ENCODE data around the gene CPLANE2.
"Not testable (repeated sequence)": the region's sequence is repeated elsewhere in the genome, so short reads cannot be mapped to it uniquely, and the experiment has no call there.

Gene CPLANE2

DNA sequence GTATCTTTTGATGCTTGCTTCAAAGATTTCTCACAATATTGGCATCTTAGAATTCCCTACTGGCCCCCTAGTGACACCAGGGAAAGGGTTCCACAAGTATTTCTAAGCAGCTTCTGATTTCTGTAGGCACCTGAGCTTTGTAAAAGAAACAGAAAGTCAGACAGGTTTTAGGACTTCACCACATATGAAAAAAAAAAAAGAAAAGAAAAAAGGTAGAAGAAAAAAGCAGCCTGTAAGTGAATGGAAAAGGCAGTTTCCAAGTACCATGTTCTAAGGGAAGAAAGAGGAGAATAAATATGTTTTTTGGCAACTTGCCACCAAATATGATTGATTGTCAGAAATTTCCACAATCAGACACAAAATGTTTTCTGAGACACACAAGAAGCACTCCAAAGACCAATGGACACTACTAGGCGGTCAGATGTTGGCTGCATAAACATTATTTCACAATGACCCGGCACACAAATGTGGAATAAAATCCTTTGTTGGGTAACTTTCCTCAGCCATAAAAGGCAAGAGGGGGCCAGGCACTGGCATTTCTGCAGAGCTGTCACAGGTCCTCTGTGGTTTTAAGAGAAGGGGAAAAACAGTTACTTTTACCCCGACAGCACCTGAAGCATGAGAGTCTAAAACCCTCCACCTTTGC is 12.7 kb upstream of the CPLANE2 start:
- DNase-seq (ENCODE audit: low read depth): peak; percentile 91

DNA sequence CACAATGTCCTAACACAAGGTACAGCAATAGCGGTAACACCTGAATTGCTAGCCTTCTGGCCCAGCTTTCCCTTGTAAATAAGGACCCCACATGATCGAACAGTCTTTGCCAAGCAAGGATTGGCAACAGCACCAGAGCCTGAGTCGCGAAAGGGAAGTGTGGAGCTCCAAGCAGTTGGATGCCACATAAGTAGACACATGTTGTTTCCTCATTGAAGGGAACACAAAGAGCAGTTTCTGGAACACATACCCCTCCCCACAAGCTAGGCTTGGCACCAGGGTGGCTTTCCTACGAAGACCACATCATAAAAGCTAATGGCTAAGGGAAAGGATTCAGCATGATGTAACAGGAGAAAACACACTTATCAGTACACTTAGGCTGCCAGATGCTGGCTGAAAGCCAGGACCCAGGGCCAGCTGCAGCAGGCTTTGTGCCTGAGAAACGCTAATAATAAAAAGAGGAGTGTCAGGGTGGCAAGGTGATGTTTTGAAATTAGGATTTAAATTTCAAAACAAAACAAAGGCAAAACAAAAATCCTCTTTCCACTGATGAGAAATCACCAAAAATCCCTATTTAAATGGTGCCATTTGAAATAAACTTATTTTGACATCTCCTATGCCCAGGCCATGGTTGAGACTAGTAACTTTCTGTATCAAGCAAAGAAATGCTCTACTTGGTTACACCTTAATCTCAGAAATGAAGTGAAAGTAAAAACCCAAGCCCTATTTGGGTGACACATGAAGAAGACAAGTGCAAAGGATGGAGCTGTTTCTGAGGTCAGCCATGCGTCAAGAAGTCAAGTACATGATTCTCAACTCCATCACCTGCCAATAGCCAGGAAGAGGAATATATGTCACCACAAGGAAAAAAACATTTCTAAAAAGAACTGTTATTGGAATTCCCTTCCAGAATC is 11.9 kb upstream of the CPLANE2 start:
- peak; percentile 84 for DNase-seq (ENCODE audit: low read depth)

DNA sequence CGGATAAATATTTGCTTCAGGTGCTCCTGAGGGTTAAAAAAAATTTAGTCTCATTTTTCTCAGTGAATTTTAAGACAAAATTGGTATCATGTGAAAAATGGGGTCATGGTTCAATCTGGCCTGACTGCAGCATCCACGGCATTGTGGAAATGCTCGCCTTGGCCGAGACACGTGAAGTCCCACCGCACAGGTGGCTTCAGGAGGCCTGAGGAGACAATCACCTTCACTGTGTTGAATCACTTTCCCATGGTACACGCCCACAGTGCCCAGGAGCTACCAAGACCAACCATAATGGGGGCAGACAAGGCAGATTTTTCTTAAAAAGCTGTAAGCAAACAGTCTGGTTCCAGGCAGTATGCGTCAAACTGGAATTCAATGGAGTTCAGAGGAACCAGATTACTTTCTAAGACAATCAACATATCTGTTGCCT is 11.0 kb upstream of the CPLANE2 start:
- DNase-seq (ENCODE audit: low read depth): no peak

DNA sequence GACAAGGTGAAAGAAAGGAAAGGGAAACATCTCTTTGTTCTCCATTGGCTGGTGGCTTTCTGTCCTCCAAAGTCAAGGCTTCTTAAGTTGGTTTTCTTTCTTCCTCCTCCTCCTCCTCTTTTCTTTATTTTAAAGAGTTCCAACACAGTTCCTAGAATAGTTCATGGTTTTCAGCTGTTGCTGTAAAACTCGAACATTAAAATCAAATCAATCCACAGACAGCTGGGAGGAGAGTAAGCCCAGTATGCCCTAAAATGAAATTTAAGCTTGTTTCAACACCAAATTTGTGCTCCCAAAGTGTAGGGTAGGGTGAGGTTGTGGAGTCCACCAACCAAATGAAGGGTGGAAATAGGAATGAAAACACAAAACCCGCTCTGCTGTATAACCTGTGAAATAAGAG is 10.5 kb upstream of the CPLANE2 start:
- DNase-seq (ENCODE audit: low read depth): no peak

DNA sequence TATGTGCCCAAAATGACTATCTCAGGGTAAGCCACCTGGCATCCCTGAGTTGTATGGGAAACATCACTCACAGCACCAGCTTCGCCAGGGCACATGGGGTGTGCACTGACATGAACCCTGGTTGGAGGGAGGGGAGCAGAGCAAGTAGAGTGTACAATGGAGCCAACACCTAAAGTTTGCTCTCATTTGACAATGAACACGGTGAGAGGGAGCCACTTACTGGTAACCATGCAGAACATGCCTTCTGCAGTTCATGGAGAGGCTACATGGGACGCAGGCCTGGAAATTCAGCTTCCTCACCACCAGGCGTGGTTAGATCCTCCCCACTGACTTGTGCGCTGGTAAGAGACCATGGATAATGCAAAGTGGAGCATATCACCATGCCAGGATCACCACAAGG is 10.0 kb upstream of the CPLANE2 start:
- DNase-seq (ENCODE audit: low read depth): no peak

- DNase-seq (ENCODE audit: low read depth): not testable (repeated sequence)
Measured at GRCh38 chr1:16246239-16246638, 9.3 kb upstream of the CPLANE2 start.

DNA sequence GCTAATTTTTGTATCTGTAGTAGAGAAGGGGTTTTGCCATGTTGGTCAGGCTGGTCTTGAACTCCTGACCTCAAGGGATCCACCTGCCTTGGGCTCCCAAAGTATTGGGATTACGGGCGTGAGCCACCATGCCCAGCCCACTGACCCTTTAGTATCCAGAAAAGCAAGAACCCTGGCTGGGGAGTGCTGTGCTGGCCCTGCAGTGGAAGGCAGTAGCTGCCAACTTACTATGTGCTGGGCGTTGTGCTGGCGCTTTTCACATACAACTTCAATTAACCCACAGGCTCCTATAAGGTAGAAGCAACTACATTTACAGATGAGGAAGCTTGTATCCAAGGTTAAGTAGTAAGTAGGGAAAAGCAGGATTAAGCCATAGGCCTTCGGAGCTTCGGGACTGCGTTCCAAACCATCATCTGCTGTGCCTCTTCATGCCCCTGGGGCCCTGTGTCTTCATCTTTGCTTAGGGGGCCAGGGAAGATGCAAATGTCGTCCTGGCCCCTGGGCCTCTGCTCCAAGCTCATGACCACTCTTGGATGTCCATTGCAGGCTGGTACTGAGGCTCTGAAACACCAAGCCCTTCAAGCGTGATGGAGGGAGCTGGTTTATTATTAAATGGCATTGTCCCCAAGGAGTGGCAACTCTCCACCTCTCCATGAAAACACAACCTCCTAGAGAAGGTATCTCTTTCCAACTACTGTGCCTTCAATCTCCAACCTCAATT is 8.7 kb upstream of the CPLANE2 start:
- DNase-seq (ENCODE audit: low read depth): no peak

DNA sequence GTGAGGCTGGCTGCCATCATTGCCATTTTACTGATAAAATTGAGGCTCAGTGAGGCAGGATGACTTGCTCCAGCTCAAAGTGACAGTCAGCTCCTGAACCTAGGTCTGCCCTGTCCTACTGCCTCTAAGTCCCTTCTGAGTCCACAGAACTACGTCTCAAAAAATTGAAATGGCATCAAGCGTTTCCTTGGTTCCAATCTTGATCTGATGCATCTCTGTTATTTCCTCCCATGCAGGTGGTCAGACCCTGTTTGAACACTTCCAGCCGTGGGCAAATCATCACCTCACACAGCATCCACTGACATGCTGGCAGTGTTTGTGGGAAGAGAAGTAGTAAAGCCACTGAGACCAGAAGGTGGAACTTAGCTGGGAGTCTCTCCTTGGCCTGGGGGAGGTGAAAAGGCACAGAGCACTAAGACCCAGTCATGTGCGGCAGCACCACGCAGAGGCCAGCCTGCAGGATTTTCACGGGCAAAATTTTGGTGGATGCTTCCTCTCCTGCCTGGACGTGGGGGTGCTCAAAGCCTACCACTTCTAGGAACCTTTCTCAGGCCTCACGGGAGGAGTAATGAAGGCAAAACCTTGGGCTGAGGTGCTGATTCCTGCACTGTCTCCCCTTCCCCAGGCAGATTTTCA is 7.8 kb upstream of the CPLANE2 start:
- no peak for DNase-seq (ENCODE audit: low read depth)

DNA sequence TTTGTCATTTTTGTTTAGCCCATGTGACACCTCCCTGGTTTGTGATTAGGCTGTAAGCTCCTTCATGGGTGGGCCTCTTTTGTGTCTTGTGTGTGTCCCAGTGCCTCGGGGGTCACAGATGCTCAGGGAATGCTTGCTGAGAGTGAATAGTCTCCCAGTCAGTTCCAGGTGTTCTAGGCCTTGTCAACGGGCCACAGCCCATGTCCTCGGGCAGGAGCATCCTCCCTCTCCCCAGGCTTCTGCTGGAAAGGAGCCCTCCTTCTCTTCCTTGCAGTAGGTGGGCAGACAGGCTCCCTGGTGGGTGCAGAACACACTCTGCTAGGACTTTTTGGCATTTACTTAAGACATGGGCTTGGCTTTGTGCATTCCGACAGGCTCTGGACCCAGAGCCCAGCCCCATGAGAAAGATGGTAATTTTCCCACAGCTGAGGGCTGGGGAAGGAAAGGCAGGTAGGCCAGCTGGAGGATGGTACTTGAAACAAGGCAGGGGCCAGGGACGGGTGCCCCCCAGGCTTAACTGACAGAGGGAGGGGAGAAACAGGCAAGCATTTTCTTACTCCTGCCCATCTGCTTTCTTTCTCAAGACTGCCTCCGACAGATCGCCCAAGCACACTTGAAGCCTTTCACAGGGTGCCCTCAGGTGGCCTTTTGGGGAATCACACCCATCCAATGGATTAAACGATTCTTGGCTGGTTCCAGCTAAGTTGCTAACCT is 7.1 kb upstream of the CPLANE2 start:
- peak; percentile 81 for DNase-seq (ENCODE audit: low read depth)

DNA sequence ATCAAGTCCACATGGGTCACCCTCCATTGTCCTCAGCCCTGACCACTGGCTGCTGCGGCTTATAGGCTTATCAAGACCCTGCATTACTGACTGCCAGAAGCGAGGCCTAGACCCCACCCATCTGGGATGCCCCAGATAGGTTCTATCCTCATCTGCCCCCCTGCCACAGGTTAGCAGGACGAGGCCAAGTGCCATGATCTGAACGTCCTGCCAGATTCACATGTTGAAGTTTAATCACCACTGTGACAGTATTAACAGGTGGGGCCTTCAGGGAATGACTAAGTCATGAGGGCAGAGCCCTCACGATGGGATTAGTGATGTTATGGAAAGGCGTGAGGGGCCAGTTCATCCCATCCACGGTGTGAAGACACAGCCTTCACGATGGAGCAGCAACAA is 6.2 kb upstream of the CPLANE2 start:
- DNase-seq (ENCODE audit: low read depth): no peak

- no peak for DNase-seq (ENCODE audit: low read depth)
Measured at GRCh38 chr1:16242556-16243214, 5.7 kb upstream of the CPLANE2 start.

DNA sequence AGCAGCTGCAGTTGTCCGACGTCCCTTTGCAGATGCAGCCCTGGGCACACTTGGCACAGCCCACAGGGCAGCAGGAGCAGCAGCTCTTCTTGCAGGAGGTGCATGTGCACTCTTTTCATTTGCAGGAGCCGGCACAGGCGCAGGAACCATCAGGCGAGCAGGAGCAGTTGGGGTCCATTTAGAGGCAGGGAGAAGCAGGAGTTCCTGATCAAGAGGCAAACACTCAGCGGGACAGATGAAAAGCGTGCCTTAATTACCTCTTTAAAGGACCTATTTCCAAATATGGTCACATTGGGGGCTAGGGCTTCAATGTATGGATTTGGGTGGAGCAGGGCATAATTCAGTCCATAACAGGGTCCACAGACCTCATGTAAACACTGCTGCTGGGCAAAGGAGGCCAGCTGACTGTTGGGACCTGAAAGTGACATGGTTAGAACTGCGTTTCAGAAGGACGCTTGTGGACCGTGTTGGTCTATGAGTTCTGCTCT is 4.3 kb upstream of the CPLANE2 start:
- DNase-seq (ENCODE audit: low read depth): no peak

DNA sequence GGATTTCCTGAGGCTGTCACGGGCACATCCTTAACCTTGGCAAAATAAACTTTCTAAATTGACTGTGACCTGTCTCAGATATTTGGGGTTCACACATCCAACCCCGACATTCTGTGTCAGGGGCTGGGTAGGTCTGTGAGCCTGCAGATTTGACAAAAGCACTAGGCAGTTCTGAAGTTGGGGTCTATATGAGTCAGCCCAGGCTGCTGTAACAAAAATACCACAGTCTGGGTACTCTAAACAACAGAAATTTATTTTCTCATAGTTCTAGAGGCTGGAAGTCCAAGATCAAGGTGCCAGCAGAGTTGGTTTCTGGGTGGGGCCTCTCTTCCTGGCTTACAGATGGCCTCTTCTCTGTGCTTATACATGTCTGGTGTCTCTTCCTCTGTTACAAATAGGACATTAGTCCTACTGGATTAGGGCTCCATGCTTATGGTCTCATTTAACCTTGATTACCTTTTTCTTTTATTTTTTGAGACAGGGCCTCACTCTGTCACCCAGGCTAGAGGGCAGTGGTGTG is 3.0 kb upstream of the CPLANE2 start:
- DNase-seq (ENCODE audit: low read depth): no peak

GRCh38 chr1:16237343-16237830 is 404 bp upstream of the CPLANE2 start:
- peak; percentile 44 for DNase-seq (ENCODE audit: low read depth)

DNA sequence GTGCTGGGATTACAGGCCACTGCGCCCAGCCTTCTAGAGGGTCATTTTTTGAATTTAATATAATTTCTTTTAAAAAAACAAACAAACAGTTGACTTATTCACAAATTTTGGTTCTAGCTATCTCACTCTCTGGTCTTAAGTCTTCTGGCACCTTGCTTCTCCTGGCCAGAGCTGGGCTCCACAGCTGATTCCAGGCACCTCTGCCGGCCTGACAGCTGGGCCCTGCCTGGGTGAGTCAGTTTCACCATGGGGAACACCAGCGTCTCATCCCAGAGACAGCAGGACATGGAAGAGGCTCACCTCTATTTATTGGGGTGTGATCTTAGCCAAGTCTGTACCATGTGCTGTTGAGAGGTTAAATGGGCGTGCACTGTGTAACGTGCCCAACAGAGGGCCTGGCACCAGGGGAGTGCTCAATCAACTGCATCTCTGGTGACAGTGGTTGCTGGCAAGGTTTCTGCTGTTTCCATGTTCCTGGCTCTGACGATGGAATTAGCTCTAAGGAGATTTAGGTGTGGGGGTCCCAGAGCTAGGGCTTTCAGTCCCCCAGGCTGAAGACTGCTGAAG is 956 bp downstream of the CPLANE2 start:
- no peak for DNase-seq (ENCODE audit: low read depth)

- no peak for DNase-seq (ENCODE audit: low read depth)
Measured at GRCh38 chr1:16235347-16235746, 1.6 kb downstream of the CPLANE2 start.

- no peak for DNase-seq (ENCODE audit: low read depth)
Measured at GRCh38 chr1:16233431-16233830, 3.6 kb downstream of the CPLANE2 start.

- no peak for DNase-seq (ENCODE audit: low read depth)
Measured at GRCh38 chr1:16232316-16232710, 4.7 kb downstream of the CPLANE2 start.

- no peak for DNase-seq (ENCODE audit: low read depth)
Measured at GRCh38 chr1:16231331-16232315, 5.4 kb downstream of the CPLANE2 start.

Measured in iris pigment epithelial cell (primary cell).